HL-60 (cell line): ENCODE results near the gene GFRA1.
"Not testable (repeated sequence)": the region's sequence is repeated elsewhere in the genome, so short reads cannot be mapped to it uniquely, and the experiment has no call there.

Experiments used
- DNase-seq, 2 experiments: peaks; one replicate each; pipeline ENCODE4 v3.0.0-alpha.2; 2010 to 2020; ENCODE audit warnings: low read depth in 1 of 2, low spot score in 1 of 2
- H3K27ac ChIP-seq: fragments of 250-450 bp; sonication (Bioruptor Pico); replicated peaks from 2 replicates; pipeline ENCODE4 v1.5.1; 2020; ENCODE audit warnings: mild to moderate bottlenecking, moderate library complexity
- H3K27me3 ChIP-seq: fragments of 250-450 bp; sonication (Bioruptor Pico); 2 replicates; pipeline ENCODE4 v1.5.1; 2021; ENCODE audit warnings: mild to moderate bottlenecking, moderate library complexity; ENCODE audit not compliant: insufficient read depth, poor library complexity, severe bottlenecking
- H3K4me3 ChIP-seq: replicated peaks from 2 replicates; pipeline ENCODE4 v1.5.1; 2011; ENCODE audit warnings: mild to moderate bottlenecking, control low read depth, low read length; ENCODE audit not compliant: insufficient read depth
- GABPA ChIP-seq: IDR thresholded peaks from 2 replicates; pipeline ENCODE4 v1.6.1; 2012; ENCODE audit warnings: low read depth
- POLR2AphosphoS5 ChIP-seq: IDR thresholded peaks from 2 replicates; pipeline ENCODE4 v1.6.1; 2012; ENCODE audit warnings: low read depth
- SPI1 ChIP-seq: IDR thresholded peaks from 2 replicates; pipeline ENCODE4 v1.6.1; 2012; ENCODE audit warnings: low read depth, mild to moderate bottlenecking, borderline replicate concordance
- TF ChIP-seq, protein P1 (sequence below): IDR thresholded peaks from 2 replicates; pipeline ENCODE4 v1.6.1; 2012; ENCODE audit warnings: low read depth; ENCODE audit not compliant: insufficient replicate concordance
- TF ChIP-seq, protein P2 (sequence below): IDR thresholded peaks from one replicate; pipeline ENCODE4 v1.5.1; 2011; ENCODE audit warnings: low read length, control low read depth, inconsistent platforms; ENCODE audit not compliant: insufficient read depth

The GFRA1 gene

DNA sequence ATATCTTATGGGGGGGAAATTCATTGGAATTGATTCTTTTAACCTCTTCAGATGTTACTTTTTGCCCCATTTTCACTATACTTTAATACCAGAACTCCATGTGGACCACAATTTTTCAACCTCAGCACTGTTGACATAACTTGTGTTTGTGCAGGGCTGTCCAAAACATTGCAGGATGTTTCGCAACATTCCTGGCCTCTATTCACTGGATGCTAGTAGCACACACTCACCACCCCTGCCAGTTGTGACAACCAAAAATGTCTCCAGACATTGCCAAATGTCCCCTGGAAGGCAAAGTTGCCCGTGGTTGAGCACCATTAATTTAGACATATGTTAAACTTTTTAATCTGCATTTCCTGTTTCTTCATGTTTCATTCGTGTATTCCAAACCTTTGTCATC is 234.7 kb downstream of the GFRA1 start:
- no peak overlapping the region for H3K4me3 ChIP-seq
- H3K27ac ChIP-seq: no peak overlapping the region
- no peaks in the 10 kb centered on the region for H3K27me3 ChIP-seq
- no peak for DNase-seq
- TF ChIP-seq POLR2AphosphoS5 (no peak), SPI1 (no peak), GABPA (no peak)
- TF ChIP-seq, protein P1, sequence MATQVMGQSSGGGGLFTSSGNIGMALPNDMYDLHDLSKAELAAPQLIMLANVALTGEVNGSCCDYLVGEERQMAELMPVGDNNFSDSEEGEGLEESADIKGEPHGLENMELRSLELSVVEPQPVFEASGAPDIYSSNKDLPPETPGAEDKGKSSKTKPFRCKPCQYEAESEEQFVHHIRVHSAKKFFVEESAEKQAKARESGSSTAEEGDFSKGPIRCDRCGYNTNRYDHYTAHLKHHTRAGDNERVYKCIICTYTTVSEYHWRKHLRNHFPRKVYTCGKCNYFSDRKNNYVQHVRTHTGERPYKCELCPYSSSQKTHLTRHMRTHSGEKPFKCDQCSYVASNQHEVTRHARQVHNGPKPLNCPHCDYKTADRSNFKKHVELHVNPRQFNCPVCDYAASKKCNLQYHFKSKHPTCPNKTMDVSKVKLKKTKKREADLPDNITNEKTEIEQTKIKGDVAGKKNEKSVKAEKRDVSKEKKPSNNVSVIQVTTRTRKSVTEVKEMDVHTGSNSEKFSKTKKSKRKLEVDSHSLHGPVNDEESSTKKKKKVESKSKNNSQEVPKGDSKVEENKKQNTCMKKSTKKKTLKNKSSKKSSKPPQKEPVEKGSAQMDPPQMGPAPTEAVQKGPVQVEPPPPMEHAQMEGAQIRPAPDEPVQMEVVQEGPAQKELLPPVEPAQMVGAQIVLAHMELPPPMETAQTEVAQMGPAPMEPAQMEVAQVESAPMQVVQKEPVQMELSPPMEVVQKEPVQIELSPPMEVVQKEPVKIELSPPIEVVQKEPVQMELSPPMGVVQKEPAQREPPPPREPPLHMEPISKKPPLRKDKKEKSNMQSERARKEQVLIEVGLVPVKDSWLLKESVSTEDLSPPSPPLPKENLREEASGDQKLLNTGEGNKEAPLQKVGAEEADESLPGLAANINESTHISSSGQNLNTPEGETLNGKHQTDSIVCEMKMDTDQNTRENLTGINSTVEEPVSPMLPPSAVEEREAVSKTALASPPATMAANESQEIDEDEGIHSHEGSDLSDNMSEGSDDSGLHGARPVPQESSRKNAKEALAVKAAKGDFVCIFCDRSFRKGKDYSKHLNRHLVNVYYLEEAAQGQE: no peak
- TF ChIP-seq, protein P2, sequence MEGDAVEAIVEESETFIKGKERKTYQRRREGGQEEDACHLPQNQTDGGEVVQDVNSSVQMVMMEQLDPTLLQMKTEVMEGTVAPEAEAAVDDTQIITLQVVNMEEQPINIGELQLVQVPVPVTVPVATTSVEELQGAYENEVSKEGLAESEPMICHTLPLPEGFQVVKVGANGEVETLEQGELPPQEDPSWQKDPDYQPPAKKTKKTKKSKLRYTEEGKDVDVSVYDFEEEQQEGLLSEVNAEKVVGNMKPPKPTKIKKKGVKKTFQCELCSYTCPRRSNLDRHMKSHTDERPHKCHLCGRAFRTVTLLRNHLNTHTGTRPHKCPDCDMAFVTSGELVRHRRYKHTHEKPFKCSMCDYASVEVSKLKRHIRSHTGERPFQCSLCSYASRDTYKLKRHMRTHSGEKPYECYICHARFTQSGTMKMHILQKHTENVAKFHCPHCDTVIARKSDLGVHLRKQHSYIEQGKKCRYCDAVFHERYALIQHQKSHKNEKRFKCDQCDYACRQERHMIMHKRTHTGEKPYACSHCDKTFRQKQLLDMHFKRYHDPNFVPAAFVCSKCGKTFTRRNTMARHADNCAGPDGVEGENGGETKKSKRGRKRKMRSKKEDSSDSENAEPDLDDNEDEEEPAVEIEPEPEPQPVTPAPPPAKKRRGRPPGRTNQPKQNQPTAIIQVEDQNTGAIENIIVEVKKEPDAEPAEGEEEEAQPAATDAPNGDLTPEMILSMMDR: no peak

DNA sequence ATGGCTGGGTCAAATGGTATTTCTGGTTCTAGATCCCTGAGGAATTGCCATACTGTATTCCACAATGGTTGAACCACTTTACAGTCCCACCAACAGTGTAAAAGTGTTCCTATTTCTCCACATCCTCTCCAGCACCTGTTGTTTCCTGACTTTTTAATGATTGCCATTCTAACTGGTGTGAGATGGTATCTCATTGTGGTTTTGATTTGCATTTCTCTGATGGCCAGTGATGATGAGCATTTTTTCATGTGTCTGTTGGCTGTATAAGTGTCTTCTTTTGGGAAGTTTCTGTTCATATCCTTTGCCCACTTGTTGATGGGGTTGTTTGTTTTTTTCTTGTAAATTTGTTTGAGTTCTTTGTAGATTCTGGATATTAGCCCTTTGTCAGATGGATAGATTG is 237.6 kb downstream of the GFRA1 start:
- DNase-seq, H3K4me3 ChIP-seq: not testable (repeated sequence)

DNA sequence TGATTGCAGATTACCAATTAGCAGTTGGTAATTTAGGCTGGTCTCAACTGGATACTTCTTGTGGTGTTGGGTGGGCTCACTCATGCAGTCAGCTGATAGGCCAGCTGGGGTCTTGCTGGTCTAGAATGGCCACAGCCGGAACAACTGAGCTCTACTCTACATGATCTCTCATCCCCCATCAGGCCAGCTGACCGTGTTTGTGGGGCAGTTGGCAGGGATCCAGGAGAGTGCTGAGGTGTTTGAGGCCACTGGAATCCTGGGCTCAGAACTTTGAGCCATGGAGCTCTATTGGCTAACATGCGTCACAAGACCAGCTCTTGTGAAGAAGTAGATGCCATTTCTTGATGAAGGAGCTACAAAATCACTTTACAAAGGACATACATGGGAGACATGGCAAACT is 242.4 kb downstream of the GFRA1 start:
- no peak overlapping the region for H3K4me3 ChIP-seq
- H3K27ac ChIP-seq: no peak overlapping the region
- no peak for DNase-seq
- H3K27me3 ChIP-seq: no peaks in the 10 kb centered on the region
- no peak for TF ChIP-seq POLR2AphosphoS5

More for the DNA sequence above, 237.6 kb downstream of the GFRA1 start:
- H3K27ac ChIP-seq, H3K27me3 ChIP-seq: not testable (repeated sequence)

DNA sequence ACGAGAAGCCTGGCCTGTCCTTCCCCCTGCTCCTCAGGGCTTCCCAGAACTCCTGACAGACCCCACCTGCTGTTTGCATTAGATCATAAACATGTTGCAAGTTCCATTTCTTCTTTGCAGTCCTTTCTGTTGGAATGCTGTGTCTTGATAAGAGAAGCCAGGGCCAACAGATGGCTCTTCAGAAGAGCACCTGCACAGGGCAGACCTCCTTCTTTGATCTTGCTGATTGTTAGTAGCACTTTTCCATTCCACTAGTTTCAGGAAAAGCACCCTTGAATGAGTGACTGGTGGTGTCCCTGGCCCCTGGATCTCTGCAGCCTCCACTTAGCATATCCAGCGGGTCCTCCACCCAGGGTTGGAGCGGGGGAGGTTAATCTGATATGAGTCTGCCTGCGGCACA is 243.2 kb downstream of the GFRA1 start:
- DNase-seq: no peak
- no peak for TF ChIP-seq POLR2AphosphoS5
- no peak for TF ChIP-seq SPI1
- TF ChIP-seq, protein P2: no peak
- H3K4me3 ChIP-seq: no peak overlapping the region
- no peak overlapping the region for H3K27ac ChIP-seq
- no peaks in the 10 kb centered on the region for H3K27me3 ChIP-seq

DNA sequence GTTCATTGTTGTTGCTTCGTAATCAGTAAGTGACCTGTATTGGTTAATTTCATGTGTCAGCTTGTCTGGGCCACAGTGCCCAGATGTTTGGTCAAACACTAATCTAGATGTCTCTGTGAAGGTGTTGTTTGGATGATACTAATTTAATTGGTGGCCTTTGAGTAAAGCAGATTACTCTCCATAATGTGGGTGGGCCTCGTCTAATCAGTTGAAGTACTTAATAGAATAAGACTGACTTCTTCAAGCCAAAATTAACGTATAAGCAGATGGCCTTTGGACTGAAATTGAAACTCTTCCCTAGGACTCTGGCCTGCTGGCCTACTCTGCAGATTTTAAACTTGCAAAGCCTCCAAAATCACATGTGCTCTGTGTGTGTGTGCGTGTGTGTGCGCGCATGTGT is 245.7 kb downstream of the GFRA1 start:
- DNase-seq: no peak
- no peak overlapping the region for H3K4me3 ChIP-seq
- no peak overlapping the region for H3K27ac ChIP-seq
- no peak for TF ChIP-seq GABPA
- H3K27me3 ChIP-seq: no peaks in the 10 kb centered on the region

DNA sequence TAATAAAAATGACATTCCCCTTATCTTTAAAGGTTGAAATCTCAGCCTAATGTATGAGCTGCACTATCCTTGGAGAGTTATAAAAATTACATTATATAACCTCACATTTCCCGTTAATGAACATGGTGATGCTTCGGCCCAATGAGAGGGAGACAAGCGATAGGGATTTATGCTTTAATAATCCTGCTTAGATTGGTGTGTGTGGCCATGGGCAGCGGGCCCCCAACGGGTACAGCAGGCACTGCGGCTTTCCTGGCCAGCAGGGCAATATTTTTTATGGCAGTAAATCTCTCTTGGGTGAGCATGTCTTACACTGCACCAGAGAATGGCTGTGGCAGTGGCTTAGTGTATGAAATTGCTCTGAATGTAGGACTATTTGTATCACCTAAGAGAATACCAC is 246.3 kb downstream of the GFRA1 start:
- TF ChIP-seq, protein P2: no peak
- no peak for TF ChIP-seq POLR2AphosphoS5
- TF ChIP-seq SPI1: no peak
- TF ChIP-seq, protein P1: no peak
- no peak for TF ChIP-seq GABPA
- Histone ChIP-seq H3K27me3 (no peaks in the 10 kb centered on the region), H3K27ac (no peak overlapping the region), H3K4me3 (no peak overlapping the region)
- DNase-seq: no peak
